NOMO-1 treated with dmso at 0.1 percent for 144 hours (cell line): ENCODE measurements around the gene RASSF5.
A peak's percentile ranks its signal among the peaks of the same experiment; 100 is the strongest.

Experiments
- DNase-seq: peaks from one replicate; lab custom pipeline; 2025; ENCODE audit not compliant: unreplicated experiment; lab: John Stamatoyannopoulos, UW

The RASSF5 gene, protein sequence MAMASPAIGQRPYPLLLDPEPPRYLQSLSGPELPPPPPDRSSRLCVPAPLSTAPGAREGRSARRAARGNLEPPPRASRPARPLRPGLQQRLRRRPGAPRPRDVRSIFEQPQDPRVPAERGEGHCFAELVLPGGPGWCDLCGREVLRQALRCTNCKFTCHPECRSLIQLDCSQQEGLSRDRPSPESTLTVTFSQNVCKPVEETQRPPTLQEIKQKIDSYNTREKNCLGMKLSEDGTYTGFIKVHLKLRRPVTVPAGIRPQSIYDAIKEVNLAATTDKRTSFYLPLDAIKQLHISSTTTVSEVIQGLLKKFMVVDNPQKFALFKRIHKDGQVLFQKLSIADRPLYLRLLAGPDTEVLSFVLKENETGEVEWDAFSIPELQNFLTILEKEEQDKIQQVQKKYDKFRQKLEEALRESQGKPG

GRCh38 chr1:206507284-206508129, at the start of gene RASSF5:
Gene RASSF5, plus strand, starts transcription at chr1:206507531. Its CDS starts 72 bp downstream, at chr1:206507603.
- DNase-seq = peak; percentile 21

GRCh38 chr1:206459703-206460102, 47.6 kb upstream of the RASSF5 start:
- no peak for DNase-seq

DNA sequence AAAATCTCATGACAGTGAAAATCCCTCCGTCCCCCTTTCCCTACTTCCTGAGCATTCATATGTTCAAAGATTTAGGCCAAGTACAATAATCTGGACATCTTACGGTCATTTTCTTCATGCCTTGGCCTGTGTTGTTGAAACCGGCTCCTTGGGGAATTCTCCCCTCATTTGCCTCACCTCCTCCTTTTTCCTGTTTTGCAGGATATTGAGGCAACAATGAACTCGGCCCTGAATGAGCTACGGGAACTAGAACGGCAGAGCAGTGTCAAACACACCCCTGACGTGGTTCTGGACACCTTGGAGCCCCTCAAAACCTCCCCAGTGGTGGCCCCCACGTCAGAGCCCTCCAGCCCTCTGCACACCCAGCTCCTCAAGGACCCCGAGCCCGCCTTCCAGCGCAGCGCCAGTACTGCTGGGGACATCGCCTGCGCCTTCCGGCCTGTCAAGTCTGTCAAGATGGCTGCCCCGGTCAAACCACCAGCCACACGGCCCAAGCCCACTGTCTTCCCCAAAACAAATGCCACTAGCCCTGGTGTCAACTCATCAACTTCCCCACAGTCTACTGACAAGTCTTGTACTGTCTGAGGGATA, 46.4 kb upstream of the RASSF5 start:
- no peak for DNase-seq

- DNase-seq = peak; percentile 7
Measured at GRCh38 chr1:206461602-206462455, 45.5 kb upstream of the RASSF5 start.

- no peak for DNase-seq
Measured at GRCh38 chr1:206463137-206463536, 44.2 kb upstream of the RASSF5 start.

- no peak for DNase-seq
Measured at GRCh38 chr1:206463911-206464310, 43.4 kb upstream of the RASSF5 start.

GRCh38 chr1:206464456-206464964, 42.8 kb upstream of the RASSF5 start:
- DNase-seq = no peak

DNA sequence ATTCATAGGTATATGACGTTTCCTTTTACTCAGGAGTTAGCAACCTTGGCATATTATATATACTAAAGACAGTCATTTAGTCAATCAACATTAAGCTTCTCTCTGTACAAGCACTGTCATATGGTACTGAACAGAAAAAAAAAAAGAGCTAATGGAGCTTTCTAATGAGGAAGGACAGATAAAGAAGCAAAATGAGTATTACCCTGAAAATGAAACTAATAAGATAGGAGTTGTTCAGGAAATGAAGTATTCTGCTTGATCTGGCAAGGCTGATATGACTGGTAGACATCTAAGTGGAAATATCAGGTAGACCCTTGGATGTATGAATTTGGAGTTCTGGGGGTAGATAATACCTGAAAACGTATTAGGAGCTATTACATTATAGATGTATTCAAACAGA, 41.4 kb upstream of the RASSF5 start:
- no peak for DNase-seq

GRCh38 chr1:206466840-206467649, 40.3 kb upstream of the RASSF5 start:
- DNase-seq = no peak

- DNase-seq = peak; percentile 97
Measured at GRCh38 chr1:206467915-206468314, 39.4 kb upstream of the RASSF5 start.

DNA sequence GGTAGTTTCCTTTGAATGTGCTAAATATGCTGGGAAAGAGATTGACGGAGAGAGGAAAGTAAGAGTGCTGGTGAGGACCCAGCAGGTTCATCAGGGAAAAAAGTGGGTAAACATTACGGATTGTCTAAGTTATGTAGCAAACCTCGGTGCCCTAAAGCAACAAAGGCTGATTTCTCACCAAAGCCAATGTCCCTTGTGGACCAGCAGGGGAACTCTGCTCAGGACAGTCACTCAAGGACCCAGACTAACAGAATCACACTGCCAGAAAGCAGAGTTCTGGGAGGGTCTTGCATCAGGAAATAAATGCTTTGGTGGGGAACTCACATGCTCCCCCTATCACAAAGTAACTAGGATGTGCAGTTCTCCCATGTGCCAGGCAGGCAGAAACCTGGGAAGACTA, 38.8 kb upstream of the RASSF5 start:
- DNase-seq = no peak

DNA sequence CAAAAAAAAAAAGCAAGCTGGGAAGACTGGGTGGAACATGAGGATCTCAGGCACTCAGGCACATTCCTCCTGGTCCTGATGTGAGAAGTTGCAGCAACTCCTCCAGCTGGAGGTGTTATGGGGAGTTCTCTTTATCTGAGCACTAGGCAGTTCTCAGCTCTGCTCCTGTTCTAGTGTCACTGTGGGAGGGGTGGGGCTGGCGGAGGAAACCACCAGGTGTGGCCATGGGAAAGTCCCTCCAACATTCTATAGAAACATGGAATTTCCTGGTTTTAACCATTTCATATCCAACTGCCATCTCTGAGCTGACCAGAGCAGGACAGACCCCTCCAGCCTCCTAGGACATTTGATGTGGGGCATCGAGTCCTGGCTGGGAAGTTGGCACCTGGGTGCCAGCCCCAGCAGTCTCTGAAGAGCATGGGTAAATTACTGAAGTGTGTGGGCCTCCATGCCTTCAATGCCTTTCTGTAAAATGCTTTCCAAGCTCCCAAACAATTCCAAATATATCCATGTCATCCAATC, 37.9 kb upstream of the RASSF5 start:
- no peak for DNase-seq

DNA sequence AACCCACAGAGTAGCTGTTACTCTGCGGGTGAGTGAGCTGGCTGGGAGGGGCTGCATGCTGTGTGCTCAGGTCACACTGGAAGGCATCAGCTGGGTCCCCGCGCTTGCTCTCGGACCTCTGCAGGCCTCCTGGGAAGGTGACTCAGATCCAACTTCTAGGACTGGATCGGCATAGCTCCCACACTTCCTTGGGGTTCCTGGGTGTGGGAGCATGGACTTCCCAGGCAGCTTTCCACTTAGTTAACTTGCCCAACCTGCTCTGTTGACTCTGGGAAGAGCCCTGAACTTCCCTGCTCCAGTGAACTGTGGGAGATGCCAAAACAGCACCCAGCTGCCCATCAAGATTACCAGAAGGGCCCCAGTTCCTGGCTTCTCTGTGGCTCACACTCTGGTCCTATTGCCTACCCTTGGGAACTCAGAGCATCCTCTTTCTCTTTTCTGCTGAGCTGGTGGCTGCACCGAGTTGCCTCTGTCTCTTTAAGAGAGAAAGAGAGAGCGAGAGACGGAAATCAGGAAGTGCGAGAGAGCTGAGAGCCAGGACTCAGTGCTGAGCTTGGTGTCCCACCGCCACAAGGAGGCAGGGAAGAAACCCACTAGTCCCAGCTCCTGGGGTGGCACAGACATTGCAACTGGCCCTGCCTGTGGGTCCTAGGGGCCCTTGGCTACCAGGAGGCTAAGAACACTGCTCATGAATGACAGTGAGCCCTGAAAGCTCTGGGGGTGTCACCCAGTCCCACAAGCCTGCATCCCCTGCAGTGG, 37.2 kb upstream of the RASSF5 start, which contains the start of gene IKBKE:
IKBKE (plus strand) TSS at position 544 of the 759 bp plus-strand sequence. CDS start 2,752 bp downstream, outside the sequence.
- DNase-seq = peak; percentile 85

DNA sequence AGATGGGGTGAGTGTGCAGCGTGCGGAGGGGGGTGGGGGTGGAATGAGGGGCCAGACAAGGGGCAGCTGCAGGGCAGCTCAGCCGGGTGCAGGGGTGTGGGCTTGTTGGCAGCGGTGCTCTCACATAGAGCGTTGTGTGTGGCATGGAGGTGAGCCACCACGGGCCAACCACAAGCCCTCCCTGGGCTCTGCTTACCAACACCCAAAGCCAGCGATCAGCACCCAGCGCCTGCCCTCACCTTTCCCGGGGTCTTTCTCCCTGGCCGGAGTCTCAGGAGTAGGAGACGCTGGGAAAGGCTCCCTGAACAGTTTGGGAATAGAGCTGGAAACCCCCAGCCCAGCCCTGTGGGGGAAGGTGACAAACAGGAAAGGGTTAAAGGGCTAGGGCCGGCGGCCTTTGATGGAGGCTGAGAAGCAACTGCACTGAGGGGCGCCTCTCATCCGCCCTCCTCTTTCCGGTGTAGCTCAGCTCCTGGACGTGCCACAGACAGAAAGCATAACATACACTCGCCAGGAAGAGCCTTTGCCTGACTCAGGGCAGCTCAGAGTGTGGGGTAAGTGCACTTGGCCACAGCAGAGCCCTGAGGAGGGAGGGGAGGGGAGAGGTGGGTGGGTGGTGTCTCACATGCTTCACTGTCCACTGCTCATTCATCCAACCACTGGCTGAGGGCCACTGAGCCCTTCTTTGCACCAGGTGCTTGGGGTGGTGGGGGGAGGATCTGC, 36.5 kb upstream of the RASSF5 start:
- DNase-seq = peak; percentile 3

GRCh38 chr1:206471415-206471801, 35.9 kb upstream of the RASSF5 start:
- no peak for DNase-seq

- DNase-seq = no peak
Measured at GRCh38 chr1:206472024-206472423, 35.3 kb upstream of the RASSF5 start.

GRCh38 chr1:206472454-206472853, 34.9 kb upstream of the RASSF5 start:
- DNase-seq = peak; percentile 64

DNA sequence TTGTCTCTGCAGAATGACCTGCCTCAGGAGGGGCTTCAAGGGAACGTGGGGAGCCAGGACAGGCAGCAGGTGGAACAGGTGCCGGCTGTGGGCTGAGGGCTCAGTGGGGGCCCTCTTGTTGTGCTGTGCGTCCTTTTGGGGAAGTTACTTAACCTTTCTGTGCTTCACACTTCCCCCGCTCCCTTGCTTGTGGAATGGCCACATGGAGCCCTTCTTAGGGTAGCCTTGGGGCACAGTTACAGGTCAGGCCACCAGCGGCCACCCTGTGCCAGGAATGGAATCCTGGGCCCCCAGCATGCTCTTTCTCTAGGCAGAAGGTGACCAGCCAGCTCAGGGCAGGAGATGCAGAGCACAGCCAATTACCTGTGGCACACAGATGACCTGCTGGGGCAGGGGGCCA, 34.4 kb upstream of the RASSF5 start:
- no peak for DNase-seq
